Osteoblast (primary cell): ENCODE measurements around the gene TDRKH. TPM values are rescaled to one million over a fixed set of nuclear protein-coding genes. Genes with fewer than 3 reads are reported as not detected.

ENCODE experiments used
- DNase-seq: peaks from one replicate; pipeline ENCODE4 v3.0.0; 2011; ENCODE audit warnings: low spot score, mixed read lengths; ENCODE audit not compliant: insufficient read length; ENCODE audit errors: missing footprints
- H2AFZ ChIP-seq: 2 replicates; pipeline ENCODE4 v1.6.0; 2011; ENCODE audit warnings: mild to moderate bottlenecking, low read length
- H3K27ac ChIP-seq: 2 replicates; pipeline ENCODE4 v1.5.1; 2011; ENCODE audit warnings: mild to moderate bottlenecking, low read depth, low read length, moderate library complexity
- H3K27me3 ChIP-seq: 2 replicates; pipeline ENCODE4 v1.6.0; 2012; ENCODE audit warnings: mild to moderate bottlenecking, control low read depth, inconsistent platforms, low read length, moderate library complexity; ENCODE audit not compliant: insufficient read depth
- H3K36me3 ChIP-seq: 2 replicates; pipeline ENCODE4 v1.5.1; 2011; ENCODE audit warnings: mild to moderate bottlenecking, low read length, control low read depth, moderate library complexity; ENCODE audit not compliant: insufficient read depth
- H3K4me1 ChIP-seq: 2 replicates; pipeline ENCODE4 v1.5.1; 2011; ENCODE audit warnings: mild to moderate bottlenecking, low read length, control low read depth, moderate library complexity; ENCODE audit not compliant: insufficient read depth
- H3K4me2 ChIP-seq: 2 replicates; pipeline ENCODE4 v1.6.0; 2011; ENCODE audit warnings: mild to moderate bottlenecking, low read length; ENCODE audit not compliant: insufficient read depth
- H3K4me3 ChIP-seq: fragments of 200-600 bp; sonication (generic); 3 replicates; pipeline ENCODE4 v1.5.1; 2012; ENCODE audit warnings: mild to moderate bottlenecking, low read length, inconsistent platforms; ENCODE audit not compliant: insufficient read depth
- H3K79me2 ChIP-seq: 2 replicates; pipeline ENCODE4 v1.6.0; 2012; ENCODE audit warnings: mild to moderate bottlenecking, low read length, control low read depth, inconsistent platforms; ENCODE audit not compliant: insufficient read depth
- H3K9me3 ChIP-seq: 2 replicates; pipeline ENCODE4 v1.5.1; 2011; ENCODE audit warnings: low read depth, low read length, control low read depth
- H4K20me1 ChIP-seq: 2 replicates; pipeline ENCODE4 v1.6.0; 2012; ENCODE audit warnings: mild to moderate bottlenecking, low read length, control low read depth; ENCODE audit not compliant: insufficient read depth
- total RNA-seq: library from RNA; depleted of rRNA; stranded (reverse); fragments of >200 nt; gene quantifications from 2 replicates; pipeline ENCODE4 v1.2.3, GENCODE V29; 2012
- TF ChIP-seq, protein P1 (sequence below): IDR thresholded peaks from 2 replicates; pipeline ENCODE4 v1.5.1; 2011; ENCODE audit warnings: mild to moderate bottlenecking, low read depth, low read length, moderate library complexity; ENCODE audit errors: extremely low read depth

TDRKH gene
- total RNA-seq, 1 donor, result 1.1 TPM

GRCh38 chr1:151827853-151828252, 37.6 kb upstream of the TDRKH start:
- H3K4me3 ChIP-seq, result no peak overlapping the region
- no peak overlapping the region for H3K4me2 ChIP-seq
- no peaks in the 10 kb centered on the region for H4K20me1 ChIP-seq
- DNase-seq, result peak; percentile 80
- no peaks in the 10 kb centered on the region for H3K9me3 ChIP-seq
- H2AFZ ChIP-seq, result no peak overlapping the region
- no peaks in the 10 kb centered on the region for H3K36me3 ChIP-seq
- no peaks in the 10 kb centered on the region for H3K79me2 ChIP-seq
- TF ChIP-seq, protein P1, sequence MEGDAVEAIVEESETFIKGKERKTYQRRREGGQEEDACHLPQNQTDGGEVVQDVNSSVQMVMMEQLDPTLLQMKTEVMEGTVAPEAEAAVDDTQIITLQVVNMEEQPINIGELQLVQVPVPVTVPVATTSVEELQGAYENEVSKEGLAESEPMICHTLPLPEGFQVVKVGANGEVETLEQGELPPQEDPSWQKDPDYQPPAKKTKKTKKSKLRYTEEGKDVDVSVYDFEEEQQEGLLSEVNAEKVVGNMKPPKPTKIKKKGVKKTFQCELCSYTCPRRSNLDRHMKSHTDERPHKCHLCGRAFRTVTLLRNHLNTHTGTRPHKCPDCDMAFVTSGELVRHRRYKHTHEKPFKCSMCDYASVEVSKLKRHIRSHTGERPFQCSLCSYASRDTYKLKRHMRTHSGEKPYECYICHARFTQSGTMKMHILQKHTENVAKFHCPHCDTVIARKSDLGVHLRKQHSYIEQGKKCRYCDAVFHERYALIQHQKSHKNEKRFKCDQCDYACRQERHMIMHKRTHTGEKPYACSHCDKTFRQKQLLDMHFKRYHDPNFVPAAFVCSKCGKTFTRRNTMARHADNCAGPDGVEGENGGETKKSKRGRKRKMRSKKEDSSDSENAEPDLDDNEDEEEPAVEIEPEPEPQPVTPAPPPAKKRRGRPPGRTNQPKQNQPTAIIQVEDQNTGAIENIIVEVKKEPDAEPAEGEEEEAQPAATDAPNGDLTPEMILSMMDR, result no peak
- H3K27ac ChIP-seq, result no peak overlapping the region
- H3K27me3 ChIP-seq, result peaks cover 18% of the 10 kb centered on the region
- no peaks in the 10 kb centered on the region for H3K4me1 ChIP-seq

- Histone ChIP-seq H2AFZ (no peak overlapping the region), H4K20me1 (no peaks in the 10 kb centered on the region), H3K4me3 (no peak overlapping the region), H3K36me3 (no peaks in the 10 kb centered on the region), H3K4me2 (no peak overlapping the region), H3K79me2 (no peaks in the 10 kb centered on the region), H3K27me3 (peaks cover 14% of the 10 kb centered on the region), H3K4me1 (no peaks in the 10 kb centered on the region), H3K9me3 (no peaks in the 10 kb centered on the region), H3K27ac (no peak overlapping the region)
- DNase-seq, result peak; percentile 52
- TF ChIP-seq, protein P1, result no peak
Measured at GRCh38 chr1:151825751-151826660, 35.7 kb upstream of the TDRKH start.

GRCh38 chr1:151825204-151825603, 34.9 kb upstream of the TDRKH start:
- H3K36me3 ChIP-seq, result no peaks in the 10 kb centered on the region
- H3K4me3 ChIP-seq, result no peak overlapping the region
- H3K9me3 ChIP-seq, result no peaks in the 10 kb centered on the region
- no peak overlapping the region for H3K27ac ChIP-seq
- H4K20me1 ChIP-seq, result no peaks in the 10 kb centered on the region
- no peaks in the 10 kb centered on the region for H3K79me2 ChIP-seq
- H3K4me1 ChIP-seq, result no peaks in the 10 kb centered on the region
- no peak overlapping the region for H3K4me2 ChIP-seq
- H3K27me3 ChIP-seq, result peaks cover 14% of the 10 kb centered on the region
- TF ChIP-seq, protein P1, result no peak
- DNase-seq, result peak; percentile 25
- H2AFZ ChIP-seq, result no peak overlapping the region

DNA sequence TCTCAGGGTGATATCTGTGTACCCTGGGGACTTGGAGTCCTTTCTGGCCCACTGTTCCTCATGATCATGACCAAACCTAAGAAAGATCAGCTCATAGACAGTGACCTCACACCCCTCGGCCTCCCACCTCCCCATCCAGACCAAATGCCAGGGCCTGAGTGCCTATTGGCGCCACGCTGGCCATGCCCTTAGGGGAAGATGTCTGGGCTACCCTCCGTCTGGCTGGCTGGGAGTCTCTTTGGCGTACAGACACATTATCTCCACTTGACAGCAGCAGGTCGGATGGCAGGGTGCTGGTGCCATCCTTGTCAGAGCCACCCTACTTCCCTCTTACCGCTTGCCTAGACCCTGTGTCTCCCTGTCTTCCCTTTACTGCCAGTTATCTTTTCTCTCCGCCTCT, 32.9 kb upstream of the TDRKH start:
- H3K4me1 ChIP-seq, result peaks cover 3% of the 10 kb centered on the region
- peak; percentile 87 for DNase-seq

More for the DNA sequence above, 32.9 kb upstream of the TDRKH start:
- H3K4me2 ChIP-seq, result no peak overlapping the region
- H3K79me2 ChIP-seq, result no peaks in the 10 kb centered on the region
- no peak overlapping the region for H3K4me3 ChIP-seq
- H3K27ac ChIP-seq, result no peak overlapping the region
- TF ChIP-seq, protein P1, result no peak
- H2AFZ ChIP-seq, result no peak overlapping the region
- no peaks in the 10 kb centered on the region for H3K36me3 ChIP-seq
- H3K9me3 ChIP-seq, result no peaks in the 10 kb centered on the region
- H3K27me3 ChIP-seq, result peaks cover 16% of the 10 kb centered on the region
- no peaks in the 10 kb centered on the region for H4K20me1 ChIP-seq
